HepG2 (cell line): ENCODE results near the gene ZNF629. TPM values are rescaled to one million over a fixed set of nuclear protein-coding genes. Genes with fewer than 3 reads are reported as not detected.
A peak's percentile ranks its signal among the peaks of the same experiment; 100 is the strongest.

Source experiments
- ATAC-seq: fragments of 200-7000 bp; cut with Tn5 transposase; 3 replicates; pipeline ENCODE4 v1.9.1; 2020; ENCODE audit warnings: mild to moderate bottlenecking, moderate library complexity
- BruUV-seq: library from RNA; stranded (reverse); fragments of 400-500 nt; replicated peaks from 2 replicates; lab custom pipeline; 2021; lab: Mats Ljungman, UMichigan
- CTCF ChIA-PET: fragments of 300-600 bp; formaldehyde crosslinking; extraction: SDS; loops from one replicate; lab custom pipeline; 2021; ENCODE audit warnings: low total read pairs, inconsistent platforms, low intra/inter-chr PET ratio; lab: Yijun Ruan, JAX
- POLR2A ChIA-PET: fragments of 350-600 bp; sonication (Branson Sonifier 250); formaldehyde crosslinking; loops from one replicate; lab custom pipeline; 2020; ENCODE audit warnings: antibody characterized with exemption, inconsistent platforms; lab: Yijun Ruan, JAX
- DNase-seq: peaks from one replicate; pipeline ENCODE4 v3.0.0-alpha.2; 2015; ENCODE audit warnings: low spot score
- FAIRE-seq: peaks from 3 replicates; lab custom pipeline; 2011; peaks lifted over from hg19 to GRCh38; lab: Jason Lieb, UNC
- H2AFZ ChIP-seq: one replicate; pipeline ENCODE4 v1.6.1; 2011; ENCODE audit warnings: low read length, inconsistent platforms
- H3K27ac ChIP-seq: fragments of 300-600 bp; 3 replicates; pipeline ENCODE4 v1.8.0; 2011; ENCODE audit warnings: mixed run types, mild to moderate bottlenecking, mixed read lengths, low read length, inconsistent platforms; ENCODE audit not compliant: insufficient read depth; ENCODE audit errors: extremely low read length
- H3K27me3 ChIP-seq, 2 experiments: fragments of 200-600 bp in 1 of 2; 2 replicates in 1 of 2; 3 replicates in 1 of 2; pipeline versions ENCODE4 v1.6.0 to v1.8.0; 2011; ENCODE audit warnings: low read length in 2 of 2, mild to moderate bottlenecking in 2 of 2, moderate library complexity in 2 of 2, inconsistent platforms in 1 of 2; ENCODE audit not compliant: insufficient read depth in 2 of 2, control insufficient read depth in 1 of 2
- H3K36me3 ChIP-seq, 2 experiments: fragments of 200-600 bp in 1 of 2; replicated peaks in 1 of 2; 2 replicates in 1 of 2; 3 replicates in 1 of 2; pipeline versions ENCODE4 v1.5.1 to v1.8.0; 2011; ENCODE audit warnings: low read length in 2 of 2, inconsistent platforms in 1 of 2; ENCODE audit not compliant: insufficient read depth in 2 of 2, control insufficient read depth in 1 of 2
- H3K4me1 ChIP-seq: 2 replicates; pipeline ENCODE4 v1.5.1; 2012; ENCODE audit warnings: low read length, inconsistent platforms; ENCODE audit not compliant: insufficient read depth
- H3K4me2 ChIP-seq: 2 replicates; pipeline ENCODE4 v1.6.0; 2011; ENCODE audit warnings: low read depth, low read length, inconsistent platforms
- H3K4me3 ChIP-seq, 3 experiments: fragments of 200-600 bp in 1 of 3; sonication (generic), shearing (Covaris generic) in 1 of 3; replicated peaks in 1 of 3; 2 replicates each; pipeline ENCODE4 v1.5.1; 2011 to 2016; ENCODE audit warnings: low read length in 3 of 3, inconsistent platforms in 2 of 3, low read depth in 2 of 3, mild to moderate bottlenecking in 2 of 3, control low read depth in 1 of 3, mixed read lengths in 1 of 3; ENCODE audit not compliant: insufficient read depth in 1 of 3
- H3K79me2 ChIP-seq: one replicate; pipeline ENCODE4 v1.6.1; 2011; ENCODE audit warnings: low read length, inconsistent platforms; ENCODE audit not compliant: insufficient read depth
- H3K9ac ChIP-seq: 2 replicates; pipeline ENCODE4 v1.6.0; 2011; ENCODE audit warnings: mild to moderate bottlenecking, low read depth, low read length, inconsistent platforms; ENCODE audit not compliant: insufficient read depth
- H3K9me3 ChIP-seq: 2 replicates; pipeline ENCODE4 v1.5.1; 2012; ENCODE audit warnings: mild to moderate bottlenecking, low read length
- H4K20me1 ChIP-seq: 2 replicates; pipeline ENCODE4 v1.6.0; 2011; ENCODE audit warnings: inconsistent platforms, mild to moderate bottlenecking, low read length, moderate library complexity; ENCODE audit not compliant: insufficient read depth
- AGO2 ChIP-seq: fragments of 200-400 bp; formaldehyde crosslinking; optimal IDR thresholded peaks from 2 replicates; pipeline ENCODE3; 2017; ENCODE audit warnings: mild to moderate bottlenecking, low read depth, low read length, moderate library complexity
- FOSL2 ChIP-seq: sonication (generic); formaldehyde crosslinking; IDR thresholded peaks from 2 replicates; pipeline ENCODE4 v1.4.0; 2020; ENCODE audit warnings: missing genetic modification reagents
- GABPA ChIP-seq, 2 experiments: IDR thresholded peaks; 2 replicates each; pipeline ENCODE4 v1.6.1; 2011 to 2016; ENCODE audit warnings: low read depth in 2 of 2, low read length in 1 of 2, missing biosample characterization in 1 of 2, missing genetic modification characterization in 1 of 2
- HIVEP1 ChIP-seq: sonication (generic); formaldehyde crosslinking; IDR thresholded peaks from 2 replicates; pipeline ENCODE4 v1.4.0; 2020; ENCODE audit warnings: mild to moderate bottlenecking, missing genetic modification reagents
- POLR2A ChIP-seq, 2 experiments: IDR thresholded peaks; 2 replicates each; pipeline ENCODE4 v1.6.1; 2011; ENCODE audit warnings: low read depth in 2 of 2, low read length in 2 of 2, mild to moderate bottlenecking in 1 of 2, moderate library complexity in 1 of 2; ENCODE audit not compliant: insufficient read depth in 1 of 2
- RBM22 ChIP-seq: fragments of 200-400 bp; formaldehyde crosslinking; optimal IDR thresholded peaks from 2 replicates; pipeline ENCODE3; 2017; ENCODE audit warnings: mild to moderate bottlenecking, low read length, moderate library complexity
- SAP130 ChIP-seq: IDR thresholded peaks from 2 replicates; pipeline ENCODE4 v1.6.1; 2016; ENCODE audit warnings: low read depth
- TEAD3 ChIP-seq: optimal IDR thresholded peaks from 2 replicates; pipeline ENCODE3; 2016; ENCODE audit warnings: borderline replicate concordance
- ZNF20 ChIP-seq: sonication (generic); formaldehyde crosslinking; IDR thresholded peaks from 2 replicates; pipeline ENCODE4 v1.4.0; 2020; ENCODE audit warnings: mild to moderate bottlenecking, moderate library complexity, missing genetic modification reagents
- ZNF260 ChIP-seq: sonication (generic); formaldehyde crosslinking; IDR thresholded peaks from 2 replicates; pipeline ENCODE4 v1.4.0; 2020; ENCODE audit warnings: missing genetic modification reagents, low read depth, mild to moderate bottlenecking, borderline replicate concordance
- ZNF33B ChIP-seq: sonication (generic); formaldehyde crosslinking; IDR thresholded peaks from 2 replicates; pipeline ENCODE4 v1.5.1; 2020; ENCODE audit warnings: mild to moderate bottlenecking, missing genetic modification reagents
- ZNF354B ChIP-seq: sonication (generic); formaldehyde crosslinking; IDR thresholded peaks from 2 replicates; pipeline ENCODE4 v1.8.0; 2022; ENCODE audit warnings: mild to moderate bottlenecking, missing genetic modification reagents
- ZNF468 ChIP-seq: sonication (generic); formaldehyde crosslinking; IDR thresholded peaks from 2 replicates; pipeline ENCODE4 v1.8.0; 2022; ENCODE audit warnings: mild to moderate bottlenecking, moderate library complexity, missing genetic modification reagents
- ZNF547 ChIP-seq: sonication (generic); formaldehyde crosslinking; IDR thresholded peaks from 2 replicates; pipeline ENCODE4 v1.5.1; 2020; ENCODE audit warnings: mild to moderate bottlenecking, missing genetic modification reagents
- ZNF629 ChIP-seq: sonication (generic); formaldehyde crosslinking; conservative IDR thresholded peaks from 2 replicates; pipeline ENCODE4 v1.5.0; 2020; ENCODE audit warnings: missing genetic modification reagents
- WGBS: methylation state at CpG from one replicate; pipeline ENCODE4 v1.1.6; 2017; ENCODE audit warnings: low lambda C conversion rate; 5-methylcytosine and 5-hydroxymethylcytosine counted together
- in situ Hi-C: cut with HindIII; loops from 2 replicates; pipeline ENCODE4 v1.10.0; 2017; ENCODE audit warnings: low pct_unique_long_range_greater_than_20kb; ENCODE audit not compliant: extremely low pct_ligation_motif_present
- intact Hi-C: fragments of 100-400 bp; cut with micrococcal nuclease; formaldehyde crosslinking; loops from one replicate; pipeline ENCODE4 v1.10.0; 2022; ENCODE audit not compliant: unreplicated experiment
- polyA plus RNA-seq, 8 experiments: library from polyadenylated mRNA; depleted of rRNA in 3 of 8; stranded (reverse) in 7 of 8; unstranded in 1 of 8; fragments of >200 nt; fragmentation: Illumina TruSeq in 4 of 8; extraction: Trizol in 4 of 8; gene quantifications; 2 replicates each; pipeline versions ENCODE4 v1.2.1 to v1.2.3, GENCODE V29; 2011 to 2016; ENCODE audit warnings: low read depth in 4 of 8, missing spikeins in 1 of 8, mixed read lengths in 1 of 8; ENCODE audit not compliant: insufficient read depth in 1 of 8
- total RNA-seq, 5 experiments: library from RNA; depleted of rRNA; stranded (reverse); fragments of >200 nt; fragmentation: Illumina TruSeq; extraction: Trizol; gene quantifications; 2 replicates each; pipeline ENCODE4 v1.2.3, GENCODE V29; 2016; ENCODE audit warnings: low read depth in 1 of 5
- TF ChIP-seq, protein P1 (sequence below): sonication (generic); formaldehyde crosslinking; IDR thresholded peaks from 2 replicates; pipeline ENCODE4 v1.5.1; 2020; ENCODE audit warnings: mild to moderate bottlenecking, missing genetic modification reagents, moderate library complexity

The ZNF629 gene
- total and polyA plus RNA-seq, 2 of the 13 experiments (the other 11 are each of a cell fraction or from before 2014, with no cell fraction given) = 6.1 to 16.5 TPM

DNA sequence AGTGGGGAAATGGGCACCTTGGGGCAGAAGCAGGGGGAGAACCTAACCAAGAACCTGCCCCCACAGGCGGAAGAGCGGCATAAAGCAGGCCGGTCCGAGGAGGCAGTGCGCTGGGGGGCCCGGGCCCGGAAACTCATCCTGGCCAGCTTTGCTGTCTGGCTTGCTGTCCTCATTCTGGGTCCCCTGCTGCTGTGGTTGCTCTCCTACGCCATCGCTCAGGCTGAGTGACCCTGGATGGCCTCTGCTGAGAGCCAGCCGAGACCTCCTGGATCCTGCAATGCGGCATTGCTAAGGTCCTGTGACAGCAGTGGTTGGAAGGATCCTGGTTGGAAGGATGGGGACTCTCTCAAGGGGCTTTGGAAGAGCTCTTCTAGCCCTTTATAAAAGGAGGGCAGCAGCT, 43.3 kb downstream of the ZNF629 start:
- no peak for FAIRE-seq
- H2AFZ ChIP-seq = no peak overlapping the region
- H3K79me2 ChIP-seq = no peaks in the 10 kb centered on the region
- ATAC-seq = no peak
- TF ChIP-seq GABPA (IDR thresholded peaks at IDR 0.05; ENCODE audit: low read depth, low read length) = no peak
- TF ChIP-seq GABPA (CRISPR knock-in tag; IDR thresholded peaks at IDR 0.05; ENCODE audit: low read depth) = no peak
- peak; percentile 41 for TF ChIP-seq AGO2
- no peak overlapping the region for H3K4me3 ChIP-seq
- H3K9ac ChIP-seq = no peak overlapping the region
- ChIA-PET CTCF (no interaction called here), POLR2A (interaction anchor here (1.0 kb wide), 1 partner anchor 9 kb away, joined by 4 read pairs; no protein-coding TSS in a partner anchor)
- no peaks in the 10 kb centered on the region for H3K9me3 ChIP-seq
- no peaks in the 10 kb centered on the region for H4K20me1 ChIP-seq
- in situ Hi-C loops (no loop called here), intact Hi-C loops (loop anchor here (10.0 kb wide), 1 partner anchor 71 kb away; no protein-coding TSS in a partner anchor)
- peak overlapping the region; percentile 66 for H3K27ac ChIP-seq
- no peaks in the 10 kb centered on the region for H3K27me3 ChIP-seq
- H3K36me3 ChIP-seq = peaks cover 10 to 11% of the 10 kb centered on the region in 2 experiments; a peak in 3 of 5 replicates
- no TSS peak for BruUV-seq
- peaks cover 52% of the 10 kb centered on the region for H3K4me1 ChIP-seq
- H3K4me2 ChIP-seq = no peak overlapping the region
- WGBS = 100% methylated on average over 7 of the region's 11 CpGs
- no peak for DNase-seq

DNA sequence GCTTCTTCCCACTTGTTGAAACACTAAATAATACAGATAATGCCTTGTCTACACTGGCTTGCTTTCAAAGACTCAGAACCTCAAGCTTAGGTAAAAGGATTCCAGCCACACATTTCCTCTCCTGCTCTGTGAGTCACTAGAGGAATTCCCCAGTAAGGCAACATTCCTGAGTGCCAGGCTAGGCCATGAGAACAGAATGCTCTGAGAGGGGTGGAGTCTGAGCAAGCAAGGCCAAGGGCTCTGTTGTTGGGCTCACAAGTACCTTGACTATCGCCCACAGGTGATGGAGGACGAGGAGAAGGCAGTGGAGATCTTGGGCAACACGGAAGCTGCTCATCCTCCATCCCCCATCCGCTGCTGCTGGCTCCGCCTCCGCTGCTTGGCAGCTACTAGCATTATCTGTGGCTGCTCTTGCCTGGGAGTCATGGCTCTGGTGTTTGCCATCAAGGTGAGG, 45.5 kb downstream of the ZNF629 start:
- DNase-seq (peak; percentile 61), ATAC-seq (peak; percentile 32), FAIRE-seq (no peak)
- POLR2A ChIA-PET = no interaction called here
- Histone ChIP-seq H3K4me2 (no peak overlapping the region), H3K27me3 (no peaks in the 10 kb centered on the region), H3K79me2 (no peaks in the 10 kb centered on the region), H2AFZ (no peak overlapping the region), H3K36me3 (peaks cover 23 to 32% of the 10 kb centered on the region in 2 experiments), H3K4me3 (no peak overlapping the region), H4K20me1 (no peaks in the 10 kb centered on the region), H3K27ac (peak overlapping the region; percentile 0), H3K9me3 (no peaks in the 10 kb centered on the region), H3K9ac (no peak overlapping the region), H3K4me1 (peaks cover 38% of the 10 kb centered on the region)
- WGBS = 95% methylated on average over 6 of the region's 6 CpGs
- CTCF ChIA-PET = no interaction called here
- intact Hi-C loops = loop anchor here (10.0 kb wide), 1 partner anchor 73 kb away; no protein-coding TSS in a partner anchor
- in situ Hi-C loops = no loop called here
- BruUV-seq = no TSS peak
- no peak for TF ChIP-seq ZNF547
- TF ChIP-seq ZNF354B (CRISPR knock-in tag) = no peak
- TF ChIP-seq POLR2A (IDR thresholded peaks at IDR 0.05; ENCODE audit: insufficient read depth in 1 of 2, low read depth in 2 of 2, low read length in 2 of 2) = peak in 1 of 2 experiments; percentile 38; a peak in 1 of 4 replicates
- TF ChIP-seq ZNF33B (CRISPR knock-in tag) = no peak
- TF ChIP-seq ZNF468 (CRISPR knock-in tag) = no peak
- TF ChIP-seq, protein P1, sequence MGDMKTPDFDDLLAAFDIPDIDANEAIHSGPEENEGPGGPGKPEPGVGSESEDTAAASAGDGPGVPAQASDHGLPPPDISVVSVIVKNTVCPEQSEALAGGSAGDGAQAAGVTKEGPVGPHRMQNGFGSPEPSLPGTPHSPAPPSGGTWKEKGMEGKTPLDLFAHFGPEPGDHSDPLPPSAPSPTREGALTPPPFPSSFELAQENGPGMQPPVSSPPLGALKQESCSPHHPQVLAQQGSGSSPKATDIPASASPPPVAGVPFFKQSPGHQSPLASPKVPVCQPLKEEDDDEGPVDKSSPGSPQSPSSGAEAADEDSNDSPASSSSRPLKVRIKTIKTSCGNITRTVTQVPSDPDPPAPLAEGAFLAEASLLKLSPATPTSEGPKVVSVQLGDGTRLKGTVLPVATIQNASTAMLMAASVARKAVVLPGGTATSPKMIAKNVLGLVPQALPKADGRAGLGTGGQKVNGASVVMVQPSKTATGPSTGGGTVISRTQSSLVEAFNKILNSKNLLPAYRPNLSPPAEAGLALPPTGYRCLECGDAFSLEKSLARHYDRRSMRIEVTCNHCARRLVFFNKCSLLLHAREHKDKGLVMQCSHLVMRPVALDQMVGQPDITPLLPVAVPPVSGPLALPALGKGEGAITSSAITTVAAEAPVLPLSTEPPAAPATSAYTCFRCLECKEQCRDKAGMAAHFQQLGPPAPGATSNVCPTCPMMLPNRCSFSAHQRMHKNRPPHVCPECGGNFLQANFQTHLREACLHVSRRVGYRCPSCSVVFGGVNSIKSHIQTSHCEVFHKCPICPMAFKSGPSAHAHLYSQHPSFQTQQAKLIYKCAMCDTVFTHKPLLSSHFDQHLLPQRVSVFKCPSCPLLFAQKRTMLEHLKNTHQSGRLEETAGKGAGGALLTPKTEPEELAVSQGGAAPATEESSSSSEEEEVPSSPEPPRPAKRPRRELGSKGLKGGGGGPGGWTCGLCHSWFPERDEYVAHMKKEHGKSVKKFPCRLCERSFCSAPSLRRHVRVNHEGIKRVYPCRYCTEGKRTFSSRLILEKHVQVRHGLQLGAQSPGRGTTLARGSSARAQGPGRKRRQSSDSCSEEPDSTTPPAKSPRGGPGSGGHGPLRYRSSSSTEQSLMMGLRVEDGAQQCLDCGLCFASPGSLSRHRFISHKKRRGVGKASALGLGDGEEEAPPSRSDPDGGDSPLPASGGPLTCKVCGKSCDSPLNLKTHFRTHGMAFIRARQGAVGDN (CRISPR knock-in tag) = peak; percentile 37
- no peak for TF ChIP-seq ZNF20 (CRISPR knock-in tag)
- TF ChIP-seq ZNF629 (CRISPR knock-in tag) = no peak
- TF ChIP-seq SAP130 = 0 out of 2 replicates have a peak, but pooled peaks have one; percentile 14
- peak; percentile 36; the same call in 1 of the 2 replicates for TF ChIP-seq FOSL2 (CRISPR knock-in tag)
- TF ChIP-seq RBM22 = peak; percentile 81
- peak; percentile 59 for TF ChIP-seq TEAD3 (CRISPR knock-in tag)
- no peak for TF ChIP-seq HIVEP1 (CRISPR knock-in tag)
- TF ChIP-seq ZNF260 (CRISPR knock-in tag) = no peak
